GM10248 (cell line): ENCODE results near the gene OGA.
A peak's percentile ranks its signal among the peaks of the same experiment; 100 is the strongest.

Source experiments
- CTCF ChIA-PET: fragments of 300-600 bp; sonication (Branson Sonifier 250); formaldehyde crosslinking; extraction: SDS; loops from one replicate; lab custom pipeline; 2021; ENCODE audit warnings: antibody characterized with exemption; lab: Yijun Ruan, JAX
- POLR2A ChIA-PET: fragments of 350-650 bp; sonication (Branson Sonifier 250); formaldehyde crosslinking; extraction: SDS; loops from one replicate; lab custom pipeline; 2020; ENCODE audit warnings: antibody characterized with exemption; lab: Yijun Ruan, JAX
- DNase-seq: peaks from one replicate; pipeline ENCODE4 v3.0.0; 2012; ENCODE audit errors: extremely low spot score
- TF ChIP-seq, protein P1 (sequence below): IDR thresholded peaks from 2 replicates; pipeline ENCODE4 v1.5.1; 2012; ENCODE audit warnings: mild to moderate bottlenecking, low read depth; ENCODE audit errors: extremely low read depth, missing control alignments, control extremely low read depth

The OGA gene

DNA sequence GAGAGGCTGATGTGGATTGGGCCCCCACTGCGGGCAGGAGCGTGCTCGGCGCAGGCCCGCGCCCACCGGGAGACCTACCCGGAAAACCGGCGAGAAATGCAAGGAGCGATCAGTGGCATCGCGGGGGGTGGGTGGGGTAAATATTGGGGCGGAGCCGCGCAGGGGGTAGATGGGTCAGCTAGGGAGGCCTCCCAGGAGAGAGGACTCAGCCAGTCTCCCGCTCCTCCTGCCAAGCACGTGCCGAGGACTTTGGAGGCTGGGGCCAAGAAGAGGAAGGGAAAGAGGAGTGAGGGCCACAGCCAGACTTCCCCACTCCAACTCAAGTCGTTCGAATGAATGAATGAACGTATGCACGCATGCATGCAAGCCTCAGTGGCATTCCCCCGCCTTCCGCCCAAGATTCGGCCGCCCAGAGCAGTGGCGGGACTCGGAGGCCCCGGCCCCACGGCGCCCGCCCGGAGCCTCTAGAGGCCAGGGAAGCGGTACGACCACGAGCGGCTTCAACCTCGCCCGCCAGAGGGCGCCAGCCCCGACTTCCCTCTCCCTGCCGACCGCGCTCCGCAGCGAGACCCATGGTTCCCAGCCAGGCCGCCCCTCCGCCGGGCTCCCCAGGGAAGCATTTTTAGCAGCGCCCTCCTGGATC is 38.6 kb downstream of the OGA start:
- ChIA-PET POLR2A (interaction anchor here (0.7 kb wide), 1 partner anchor 177 kb away, joined by 3 read pairs; no protein-coding TSS in a partner anchor), CTCF (interaction anchor here (1.0 to 10.7 kb wide), 23 partner anchors 7 to 566 kb away, joined by 3 to 331 read pairs (median 10); partner anchors contain the start of genes DPCD and POLL)
- TF ChIP-seq, protein P1, sequence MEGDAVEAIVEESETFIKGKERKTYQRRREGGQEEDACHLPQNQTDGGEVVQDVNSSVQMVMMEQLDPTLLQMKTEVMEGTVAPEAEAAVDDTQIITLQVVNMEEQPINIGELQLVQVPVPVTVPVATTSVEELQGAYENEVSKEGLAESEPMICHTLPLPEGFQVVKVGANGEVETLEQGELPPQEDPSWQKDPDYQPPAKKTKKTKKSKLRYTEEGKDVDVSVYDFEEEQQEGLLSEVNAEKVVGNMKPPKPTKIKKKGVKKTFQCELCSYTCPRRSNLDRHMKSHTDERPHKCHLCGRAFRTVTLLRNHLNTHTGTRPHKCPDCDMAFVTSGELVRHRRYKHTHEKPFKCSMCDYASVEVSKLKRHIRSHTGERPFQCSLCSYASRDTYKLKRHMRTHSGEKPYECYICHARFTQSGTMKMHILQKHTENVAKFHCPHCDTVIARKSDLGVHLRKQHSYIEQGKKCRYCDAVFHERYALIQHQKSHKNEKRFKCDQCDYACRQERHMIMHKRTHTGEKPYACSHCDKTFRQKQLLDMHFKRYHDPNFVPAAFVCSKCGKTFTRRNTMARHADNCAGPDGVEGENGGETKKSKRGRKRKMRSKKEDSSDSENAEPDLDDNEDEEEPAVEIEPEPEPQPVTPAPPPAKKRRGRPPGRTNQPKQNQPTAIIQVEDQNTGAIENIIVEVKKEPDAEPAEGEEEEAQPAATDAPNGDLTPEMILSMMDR, result peak; percentile 88
- DNase-seq, result peak; percentile 89

DNA sequence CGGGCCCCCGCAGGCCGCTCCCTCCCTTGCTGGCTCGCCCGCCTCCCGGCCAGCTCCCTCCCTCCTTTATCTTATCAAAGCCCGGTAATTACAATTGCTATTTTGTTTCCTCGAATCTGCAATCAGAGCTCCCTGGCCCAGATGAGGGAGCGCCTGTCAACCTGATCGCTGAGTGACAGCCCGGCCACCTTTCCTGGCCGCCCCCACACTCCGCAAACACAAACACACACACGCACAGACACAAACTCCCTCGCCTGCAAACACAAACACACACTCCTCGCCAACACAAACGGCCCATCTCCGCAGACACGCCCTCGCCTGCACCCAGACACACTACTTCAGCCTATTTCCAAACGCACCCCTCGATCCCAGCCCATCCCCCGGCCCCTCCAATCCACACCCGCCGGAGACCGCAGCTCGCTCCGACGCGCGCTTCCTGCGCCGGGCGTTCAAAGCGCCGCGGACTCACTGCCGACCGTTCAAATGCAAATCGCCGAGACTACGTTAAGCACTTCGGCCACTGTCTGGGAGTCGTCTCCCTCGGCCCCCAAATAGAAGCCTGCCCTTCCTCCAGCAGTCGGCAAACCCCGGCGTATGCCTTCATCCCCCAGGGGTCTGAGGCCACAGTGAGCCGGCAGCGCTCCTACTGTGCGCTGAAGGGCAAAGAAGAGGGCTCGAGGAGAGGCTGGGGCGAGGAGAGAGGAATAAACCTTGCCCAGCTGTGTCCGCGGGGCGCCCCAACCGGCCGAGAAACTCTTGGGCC is 39.3 kb downstream of the OGA start:
- TF ChIP-seq, protein P1, result no peak
- DNase-seq, result peak; percentile 54
- POLR2A ChIA-PET, result interaction anchor here (0.7 kb wide), 1 partner anchor 176 kb away, joined by 3 read pairs; no protein-coding TSS in a partner anchor
- CTCF ChIA-PET, result interaction anchor here (0.7 to 10.7 kb wide), 8 partner anchors 10 to 565 kb away, joined by 3 to 331 read pairs (median 3); no protein-coding TSS in a partner anchor

DNA sequence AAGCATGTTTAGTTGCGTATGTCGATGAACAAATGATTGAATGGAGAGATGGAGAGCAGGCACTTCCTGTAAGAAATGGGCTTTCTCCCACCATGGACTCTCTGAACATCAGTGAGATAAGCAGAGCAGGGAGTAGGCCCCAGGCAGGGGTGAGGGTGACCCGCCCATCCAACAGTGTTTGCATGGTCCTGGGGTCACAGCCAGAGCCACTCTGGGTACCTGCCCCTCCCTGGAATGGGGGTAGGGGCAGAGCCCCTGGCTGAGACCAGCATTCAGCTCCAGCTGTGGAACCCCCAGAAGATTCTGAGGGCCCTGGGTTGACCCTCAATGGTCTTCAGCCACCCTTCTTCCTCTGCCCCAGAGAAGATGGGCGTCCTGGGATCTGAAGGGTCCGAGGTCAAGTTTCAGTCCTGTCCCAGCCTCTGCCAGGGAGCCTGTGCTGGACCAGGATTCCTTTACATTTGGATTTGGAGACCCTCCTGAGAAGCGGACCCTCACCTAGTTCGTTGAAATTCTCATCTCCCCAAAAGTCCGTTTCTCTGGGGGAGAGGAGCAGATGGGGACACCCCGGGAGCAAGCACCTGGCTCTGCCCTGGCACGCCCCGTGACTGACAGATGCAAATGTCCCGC is 40.0 kb downstream of the OGA start:
- TF ChIP-seq, protein P1, result no peak

DNA sequence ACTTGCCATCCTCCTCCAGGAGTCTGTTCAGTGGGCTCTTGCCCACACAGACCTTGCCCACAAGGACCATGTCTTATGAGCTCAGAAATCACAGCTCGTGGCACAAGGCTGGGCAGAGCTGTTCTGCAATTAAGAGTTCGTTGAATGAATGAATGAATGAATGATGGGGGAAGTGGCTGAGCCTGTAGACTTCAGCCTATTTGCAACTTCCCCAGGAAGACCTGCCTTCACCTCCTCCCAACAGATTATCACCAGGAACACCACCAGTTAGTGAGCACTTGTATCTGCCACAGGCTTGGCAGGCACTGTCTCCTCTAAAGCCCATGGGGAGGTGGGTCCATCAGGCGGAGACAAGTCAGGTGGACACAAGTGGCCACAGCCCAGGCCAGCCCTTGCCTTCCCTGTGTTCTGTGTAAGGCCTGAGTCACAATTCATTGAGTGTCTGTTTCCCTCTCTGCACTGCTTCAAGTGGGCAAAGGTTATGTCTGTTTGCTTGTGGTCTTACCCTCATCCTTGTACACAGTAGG is 40.6 kb downstream of the OGA start:
- no peak for DNase-seq
- CTCF ChIA-PET, result interaction anchor here (2.0 to 10.7 kb wide), 2 partner anchors 9 to 172 kb away, joined by 10 to 331 read pairs; no protein-coding TSS in a partner anchor
- POLR2A ChIA-PET, result no interaction called here
- TF ChIP-seq, protein P1, result no peak

More for the DNA sequence above, 40.0 kb downstream of the OGA start:
- DNase-seq, result no peak
- ChIA-PET POLR2A (no interaction called here), CTCF (interaction anchor here (0.7 to 10.7 kb wide), 7 partner anchors 9 to 564 kb away, joined by 3 to 331 read pairs (median 3); no protein-coding TSS in a partner anchor)

DNA sequence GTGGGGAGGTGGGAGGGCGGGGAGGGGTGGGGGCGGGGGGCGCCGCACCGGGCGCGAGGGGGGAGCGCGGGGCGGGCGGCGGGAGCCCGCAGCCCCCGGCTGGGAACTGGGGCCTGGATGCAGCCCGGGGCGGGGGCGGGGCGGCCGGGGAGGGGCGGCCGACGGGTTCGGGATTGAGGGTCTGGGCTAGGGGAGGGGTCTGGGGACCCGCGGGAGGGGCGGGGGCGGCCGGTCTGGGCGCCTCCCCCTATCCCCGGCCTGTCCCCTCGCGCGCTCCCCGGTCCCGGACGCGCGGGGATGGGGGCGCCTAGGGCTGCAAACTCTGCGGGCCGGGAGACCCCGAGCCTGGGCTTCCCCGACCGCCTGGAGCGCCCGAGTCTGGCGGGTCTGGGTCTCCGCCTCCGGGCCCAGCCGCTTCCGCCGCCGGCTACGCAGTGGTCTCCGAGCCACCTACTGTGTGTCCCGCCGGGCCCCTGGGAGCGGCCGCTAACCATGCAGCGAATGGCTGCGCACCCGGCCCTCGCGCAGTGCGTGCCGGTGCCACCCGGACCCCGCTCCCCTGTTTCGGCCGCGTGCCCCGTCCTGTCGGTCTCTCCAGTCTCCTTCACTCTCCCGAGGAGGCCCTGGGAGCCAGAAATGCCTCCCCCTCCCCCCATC is 42.0 kb downstream of the OGA start:
- ChIA-PET CTCF (interaction anchor here (10.7 kb wide), 1 partner anchor 170 kb away, joined by 331 read pairs; no protein-coding TSS in a partner anchor), POLR2A (no interaction called here)
- no peak for DNase-seq
- TF ChIP-seq, protein P1, result no peak
